ENCODE data around the gene CNEP1R1.

The CNEP1R1 gene

GRCh38 chr16:50024684-50025536, at the start of gene CNEP1R1:
Gene CNEP1R1, plus strand, starts transcription at chr16:50025225. Its CDS starts 91 bp downstream, at chr16:50025316.
- H3K36me3 ChIP-seq (ENCODE audit: insufficient read depth, insufficient read length, low read length): peaks cover 34% of the 10 kb centered on the region
- TF ChIP-seq SUZ12 (IDR thresholded peaks at IDR 0.05; ENCODE audit: extremely low read depth, insufficient read depth, insufficient read length) (no peak), ZNF274 (IDR thresholded peaks at IDR 0.05; ENCODE audit: low read depth, low read length) (no peak), YY1 (IDR thresholded peaks at IDR 0.05; ENCODE audit: insufficient read depth, insufficient read length) (no peak)
- peak within 1 kb of the TSS; percentile 92 for H3K9ac ChIP-seq (ENCODE audit: insufficient read length, low read depth)
- H3K4me1 ChIP-seq (ENCODE audit: insufficient read depth, insufficient read length): peaks cover 6% of the 10 kb centered on the region
- no peaks in the 10 kb centered on the region for H3K27me3 ChIP-seq (ENCODE audit: insufficient read depth, insufficient read length)
- H3K9me3 ChIP-seq (ENCODE audit: insufficient read depth, low read length): no peaks in the 10 kb centered on the region
- H3K4me3 ChIP-seq (ENCODE audit: insufficient read length, low read depth): peak within 1 kb of the TSS; percentile 87
- DNase-seq (ENCODE audit: low read depth, low spot score): peak; percentile 96

- H3K4me1 ChIP-seq (ENCODE audit: insufficient read depth, insufficient read length): peaks cover 6% of the 10 kb centered on the region
- H3K36me3 ChIP-seq (ENCODE audit: insufficient read depth, insufficient read length, low read length): no peaks in the 10 kb centered on the region
- no peak overlapping the region for H3K4me3 ChIP-seq (ENCODE audit: insufficient read length, low read depth)
- no peak overlapping the region for H3K9ac ChIP-seq (ENCODE audit: insufficient read length, low read depth)
- TF ChIP-seq SUZ12 (IDR thresholded peaks at IDR 0.05; ENCODE audit: extremely low read depth, insufficient read depth, insufficient read length) (no peak), ZNF274 (IDR thresholded peaks at IDR 0.05; ENCODE audit: low read depth, low read length) (no peak), YY1 (IDR thresholded peaks at IDR 0.05; ENCODE audit: insufficient read depth, insufficient read length) (no peak)
- no peaks in the 10 kb centered on the region for H3K27me3 ChIP-seq (ENCODE audit: insufficient read depth, insufficient read length)
- H3K9me3 ChIP-seq (ENCODE audit: insufficient read depth, low read length): no peaks in the 10 kb centered on the region
- no peak for DNase-seq (ENCODE audit: low read depth, low spot score)
Observed at GRCh38 chr16:49977427-49977826, 47.6 kb upstream of the CNEP1R1 start.

- no peaks in the 10 kb centered on the region for H3K36me3 ChIP-seq (ENCODE audit: insufficient read depth, insufficient read length, low read length)
- H3K9me3 ChIP-seq (ENCODE audit: insufficient read depth, low read length): no peaks in the 10 kb centered on the region
- H3K9ac ChIP-seq (ENCODE audit: insufficient read length, low read depth): no peak overlapping the region
Observed at GRCh38 chr16:49978569-49979326, 46.3 kb upstream of the CNEP1R1 start.

GRCh38 chr16:49980166-49980565, 44.9 kb upstream of the CNEP1R1 start:
- TF ChIP-seq ZNF274 (IDR thresholded peaks at IDR 0.05; ENCODE audit: low read depth, low read length): no peak
- TF ChIP-seq SUZ12 (IDR thresholded peaks at IDR 0.05; ENCODE audit: extremely low read depth, insufficient read depth, insufficient read length): no peak
- no peak for TF ChIP-seq YY1 (IDR thresholded peaks at IDR 0.05; ENCODE audit: insufficient read depth, insufficient read length)
- Histone ChIP-seq H3K9me3 (ENCODE audit: insufficient read depth, low read length) (no peaks in the 10 kb centered on the region), H3K36me3 (ENCODE audit: insufficient read depth, insufficient read length, low read length) (no peaks in the 10 kb centered on the region), H3K27me3 (ENCODE audit: insufficient read depth, insufficient read length) (no peaks in the 10 kb centered on the region), H3K4me3 (ENCODE audit: insufficient read length, low read depth) (no peak overlapping the region), H3K4me1 (ENCODE audit: insufficient read depth, insufficient read length) (no peaks in the 10 kb centered on the region), H3K9ac (ENCODE audit: insufficient read length, low read depth) (no peak overlapping the region)
- DNase-seq (ENCODE audit: low read depth, low spot score): no peak

More at GRCh38 chr16:49978569-49979326, 46.3 kb upstream of the CNEP1R1 start:
- Histone ChIP-seq H3K4me3 (ENCODE audit: insufficient read length, low read depth) (no peak overlapping the region), H3K4me1 (ENCODE audit: insufficient read depth, insufficient read length) (no peaks in the 10 kb centered on the region), H3K27me3 (ENCODE audit: insufficient read depth, insufficient read length) (no peaks in the 10 kb centered on the region)
- no peak for TF ChIP-seq YY1 (IDR thresholded peaks at IDR 0.05; ENCODE audit: insufficient read depth, insufficient read length)
- TF ChIP-seq ZNF274 (IDR thresholded peaks at IDR 0.05; ENCODE audit: low read depth, low read length): no peak
- no peak for TF ChIP-seq SUZ12 (IDR thresholded peaks at IDR 0.05; ENCODE audit: extremely low read depth, insufficient read depth, insufficient read length)
- no peak for DNase-seq (ENCODE audit: low read depth, low spot score)

- no peaks in the 10 kb centered on the region for H3K36me3 ChIP-seq (ENCODE audit: insufficient read depth, insufficient read length, low read length)
- no peaks in the 10 kb centered on the region for H3K4me1 ChIP-seq (ENCODE audit: insufficient read depth, insufficient read length)
- no peaks in the 10 kb centered on the region for H3K9me3 ChIP-seq (ENCODE audit: insufficient read depth, low read length)
- TF ChIP-seq ZNF274 (IDR thresholded peaks at IDR 0.05; ENCODE audit: low read depth, low read length): no peak
- TF ChIP-seq SUZ12 (IDR thresholded peaks at IDR 0.05; ENCODE audit: extremely low read depth, insufficient read depth, insufficient read length): no peak
- no peak for TF ChIP-seq YY1 (IDR thresholded peaks at IDR 0.05; ENCODE audit: insufficient read depth, insufficient read length)
- no peak for DNase-seq (ENCODE audit: low read depth, low spot score)
- no peak overlapping the region for H3K4me3 ChIP-seq (ENCODE audit: insufficient read length, low read depth)
- no peak overlapping the region for H3K9ac ChIP-seq (ENCODE audit: insufficient read length, low read depth)
- H3K27me3 ChIP-seq (ENCODE audit: insufficient read depth, insufficient read length): no peaks in the 10 kb centered on the region
Observed at GRCh38 chr16:49986351-49987124, 38.5 kb upstream of the CNEP1R1 start.

- TF ChIP-seq ZNF274 (IDR thresholded peaks at IDR 0.05; ENCODE audit: low read depth, low read length): no peak
- TF ChIP-seq YY1 (IDR thresholded peaks at IDR 0.05; ENCODE audit: insufficient read depth, insufficient read length): no peak
- TF ChIP-seq SUZ12 (IDR thresholded peaks at IDR 0.05; ENCODE audit: extremely low read depth, insufficient read depth, insufficient read length): no peak
- no peaks in the 10 kb centered on the region for H3K9me3 ChIP-seq (ENCODE audit: insufficient read depth, low read length)
- H3K36me3 ChIP-seq (ENCODE audit: insufficient read depth, insufficient read length, low read length): no peaks in the 10 kb centered on the region
- no peak overlapping the region for H3K9ac ChIP-seq (ENCODE audit: insufficient read length, low read depth)
- no peaks in the 10 kb centered on the region for H3K27me3 ChIP-seq (ENCODE audit: insufficient read depth, insufficient read length)
- no peaks in the 10 kb centered on the region for H3K4me1 ChIP-seq (ENCODE audit: insufficient read depth, insufficient read length)
- no peak overlapping the region for H3K4me3 ChIP-seq (ENCODE audit: insufficient read length, low read depth)
- no peak for DNase-seq (ENCODE audit: low read depth, low spot score)
Observed at GRCh38 chr16:49987381-49987780, 37.6 kb upstream of the CNEP1R1 start.

All from NT2/D1 (cell line).